Measurements from ENCODE around the gene CCDC78. TPM values are rescaled to one million over a fixed set of nuclear protein-coding genes. Genes with fewer than 3 reads are reported as not detected.

CCDC78 gene
- total RNA-seq, 1 donor from 2014 or later = 7.6 TPM

GRCh38 chr16:769934-770333 is 43.7 kb upstream of the CCDC78 start:
- TF ChIP-seq CTCF (IDR thresholded peaks at IDR 0.05) = no peak
- TF ChIP-seq POLR2AphosphoS5 (IDR thresholded peaks at IDR 0.05; ENCODE audit: insufficient read depth in 1 of 2, low read depth in 1 of 2) = no peak
- no peak for TF ChIP-seq POLR2A (IDR thresholded peaks at IDR 0.05)
- Histone ChIP-seq H3K27ac (no peak overlapping the region), H3K4me1 (no peaks in the 10 kb centered on the region), H3K27me3 (no peaks in the 10 kb centered on the region), H3K4me3 (no peak overlapping the region), H3K36me3 (no peaks in the 10 kb centered on the region), H3K9me3 (no peaks in the 10 kb centered on the region)
- intact Hi-C loops (cut with DNase I) = no loop called here
- no peak for DNase-seq (ENCODE audit: extremely low spot score in 2 of 2)

DNA sequence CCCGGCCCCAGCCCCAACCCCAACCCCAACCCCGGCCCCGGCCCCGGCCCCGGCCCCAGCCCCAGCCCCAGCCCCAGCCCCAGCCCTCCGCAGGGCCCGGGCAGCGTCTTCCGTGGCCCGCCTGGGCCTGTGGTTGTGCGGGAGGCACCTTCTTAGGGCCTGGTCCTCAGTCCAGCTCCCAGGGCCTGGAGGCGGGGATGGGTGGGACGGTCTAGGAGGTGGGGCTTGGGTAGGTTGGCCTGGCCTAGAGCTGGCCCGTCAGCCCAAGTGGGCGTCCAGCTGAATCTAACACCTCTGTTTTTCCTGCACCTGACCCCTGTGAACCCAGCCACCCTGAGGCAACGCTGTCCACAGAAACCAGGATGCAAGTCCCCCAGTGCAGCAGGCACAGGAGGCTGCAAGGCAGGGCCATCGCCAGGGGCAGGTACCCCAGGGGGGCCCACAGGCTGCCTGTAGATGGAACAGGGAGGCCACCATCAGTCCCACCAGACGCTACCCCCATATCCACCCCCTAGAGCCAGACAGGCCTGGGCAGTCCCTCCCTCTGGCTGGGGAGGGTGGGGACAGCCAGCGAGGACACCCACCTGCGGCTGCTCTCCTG is 43.0 kb upstream of the CCDC78 start:
- H3K36me3 ChIP-seq = no peaks in the 10 kb centered on the region
- intact Hi-C loops (cut with DNase I) = no loop called here
- DNase-seq (ENCODE audit: extremely low spot score in 2 of 2) = no peak
- H3K4me1 ChIP-seq = no peaks in the 10 kb centered on the region
- H3K27me3 ChIP-seq = no peaks in the 10 kb centered on the region
- TF ChIP-seq CTCF (IDR thresholded peaks at IDR 0.05) (no peak), POLR2A (IDR thresholded peaks at IDR 0.05) (no peak), POLR2AphosphoS5 (IDR thresholded peaks at IDR 0.05; ENCODE audit: insufficient read depth in 1 of 2, low read depth in 1 of 2) (no peak)
- no peak overlapping the region for H3K4me3 ChIP-seq
- H3K27ac ChIP-seq = no peak overlapping the region
- H3K9me3 ChIP-seq = no peaks in the 10 kb centered on the region

DNA sequence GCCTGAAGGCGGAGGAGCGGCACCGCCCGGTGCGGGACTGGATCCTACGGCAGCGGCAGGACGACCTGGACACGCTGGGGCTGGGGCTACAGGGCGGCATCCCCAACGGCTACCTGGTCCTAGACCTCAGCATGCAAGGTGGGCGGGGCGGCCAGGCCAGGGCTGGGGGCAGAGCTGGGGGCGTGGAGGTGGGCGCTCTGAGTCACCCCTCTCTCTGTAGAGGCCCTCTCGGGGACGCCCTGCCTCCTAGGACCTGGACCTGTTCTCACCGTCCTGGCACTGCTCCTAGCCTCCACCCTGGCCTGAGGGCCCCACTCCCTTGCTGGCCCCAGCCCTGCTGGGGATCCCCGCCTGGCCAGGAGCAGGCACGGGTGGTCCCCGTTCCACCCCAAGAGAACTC is 42.2 kb upstream of the CCDC78 start:
- H3K4me3 ChIP-seq = no peak overlapping the region
- no peaks in the 10 kb centered on the region for H3K4me1 ChIP-seq
- no peaks in the 10 kb centered on the region for H3K36me3 ChIP-seq
- intact Hi-C loops (cut with DNase I) = no loop called here
- no peak overlapping the region for H3K27ac ChIP-seq
- DNase-seq (ENCODE audit: extremely low spot score in 2 of 2) = no peak
- H3K27me3 ChIP-seq = no peaks in the 10 kb centered on the region
- no peaks in the 10 kb centered on the region for H3K9me3 ChIP-seq
- TF ChIP-seq CTCF (IDR thresholded peaks at IDR 0.05) = no peak
- TF ChIP-seq POLR2AphosphoS5 (IDR thresholded peaks at IDR 0.05; ENCODE audit: insufficient read depth in 1 of 2, low read depth in 1 of 2) = no peak
- no peak for TF ChIP-seq POLR2A (IDR thresholded peaks at IDR 0.05)

- no peaks in the 10 kb centered on the region for H3K9me3 ChIP-seq
- TF ChIP-seq POLR2A (IDR thresholded peaks at IDR 0.05) (no peak), POLR2AphosphoS5 (IDR thresholded peaks at IDR 0.05; ENCODE audit: insufficient read depth in 1 of 2, low read depth in 1 of 2) (no peak), CTCF (IDR thresholded peaks at IDR 0.05) (no peak)
Observed at GRCh38 chr16:767743-768235, 41.5 kb upstream of the CCDC78 start.

GRCh38 chr16:766820-767640 is 40.8 kb upstream of the CCDC78 start:
- no peak overlapping the region for H3K27ac ChIP-seq

More at GRCh38 chr16:767743-768235, 41.5 kb upstream of the CCDC78 start:
- Histone ChIP-seq H3K4me3 (no peak overlapping the region), H3K36me3 (no peaks in the 10 kb centered on the region), H3K27me3 (no peaks in the 10 kb centered on the region), H3K27ac (no peak overlapping the region), H3K4me1 (no peaks in the 10 kb centered on the region)
- DNase-seq (ENCODE audit: extremely low spot score in 2 of 2) = no peak
- intact Hi-C loops (cut with DNase I) = no loop called here

More at GRCh38 chr16:766820-767640, 40.8 kb upstream of the CCDC78 start:
- intact Hi-C loops (cut with DNase I) = no loop called here
- H3K36me3 ChIP-seq = no peaks in the 10 kb centered on the region
- H3K27me3 ChIP-seq = no peaks in the 10 kb centered on the region
- no peak for TF ChIP-seq POLR2A (IDR thresholded peaks at IDR 0.05)
- no peak for TF ChIP-seq POLR2AphosphoS5 (IDR thresholded peaks at IDR 0.05; ENCODE audit: insufficient read depth in 1 of 2, low read depth in 1 of 2)
- no peak for TF ChIP-seq CTCF (IDR thresholded peaks at IDR 0.05)
- no peaks in the 10 kb centered on the region for H3K4me1 ChIP-seq
- DNase-seq (ENCODE audit: extremely low spot score in 2 of 2) = no peak
- no peak overlapping the region for H3K4me3 ChIP-seq
- H3K9me3 ChIP-seq = no peaks in the 10 kb centered on the region
